Common myeloid progenitor, CD34-positive (primary cell): ENCODE data around the gene SHISA6.

ENCODE experiments used
- CTCF ChIA-PET: fragments of 350-600 bp; sonication (Branson Sonifier 250); formaldehyde crosslinking; loops from one replicate; lab custom pipeline; 2021; ENCODE audit warnings: antibody characterized with exemption; lab: Charles Lee
- POLR2A ChIA-PET: fragments of 350-600 bp; sonication (Branson Sonifier 250); formaldehyde crosslinking; loops from one replicate; lab custom pipeline; 2021; ENCODE audit warnings: antibody characterized with exemption; lab: Charles Lee
- DNase-seq, 3 donors: peaks; one replicate each; pipeline versions ENCODE4 v3.0.0 to v3.0.0-alpha.2; 2013
- H3K27ac ChIP-seq, 2 experiments: 1 replicate in 1 of 2; 2 replicates in 1 of 2; pipeline ENCODE4 v1.7.0; 2013; ENCODE audit warnings: inconsistent platforms in 2 of 2, low read length in 2 of 2, mild to moderate bottlenecking in 2 of 2, low read depth in 1 of 2, moderate library complexity in 1 of 2; ENCODE audit not compliant: severe bottlenecking in 2 of 2, insufficient read depth in 1 of 2, poor library complexity in 1 of 2
- H3K27me3 ChIP-seq, 5 experiments: replicated peaks in 2 of 5; 1 replicate in 3 of 5; 2 replicates in 2 of 5; pipeline versions ENCODE4 v1.6.1 to v1.7.0; 2013; ENCODE audit warnings: low read length in 4 of 5, mild to moderate bottlenecking in 2 of 5, moderate library complexity in 2 of 5, inconsistent platforms in 1 of 5; ENCODE audit not compliant: insufficient read depth in 5 of 5, control insufficient read depth in 4 of 5
- H3K36me3 ChIP-seq, 4 experiments: 1 replicate in 2 of 4; 2 replicates in 2 of 4; pipeline versions ENCODE4 v1.6.1 to v1.7.0; 2013; ENCODE audit warnings: low read length in 3 of 4, control low read depth in 1 of 4, mild to moderate bottlenecking in 1 of 4; ENCODE audit not compliant: control insufficient read depth in 4 of 4, insufficient read depth in 4 of 4
- H3K4me1 ChIP-seq, 4 experiments: 1 replicate in 3 of 4; 2 replicates in 1 of 4; pipeline versions ENCODE4 v1.6.1 to v1.7.1; 2013; ENCODE audit warnings: low read length in 3 of 4, mild to moderate bottlenecking in 3 of 4, control low read depth in 1 of 4, inconsistent platforms in 1 of 4, moderate library complexity in 1 of 4; ENCODE audit not compliant: control insufficient read depth in 4 of 4, insufficient read depth in 4 of 4; ENCODE audit errors: control extremely low read depth in 1 of 4
- H3K4me3 ChIP-seq, 7 experiments: 1 replicate in 4 of 7; 2 replicates in 3 of 7; pipeline versions ENCODE4 v1.5.1 to v1.7.0; 2013; ENCODE audit warnings: mild to moderate bottlenecking in 7 of 7, low read length in 6 of 7, moderate library complexity in 6 of 7, inconsistent platforms in 2 of 7, low read depth in 2 of 7, control low read depth in 1 of 7; ENCODE audit not compliant: insufficient read depth in 4 of 7, control insufficient read depth in 1 of 7; ENCODE audit errors: extremely low read depth in 1 of 7
- H3K9me3 ChIP-seq, 5 experiments: 1 replicate in 4 of 5; 2 replicates in 1 of 5; pipeline versions ENCODE4 v1.6.1 to v1.7.1; 2013; ENCODE audit warnings: low read length in 4 of 5, mild to moderate bottlenecking in 2 of 5, inconsistent platforms in 1 of 5, low read depth in 1 of 5, moderate library complexity in 1 of 5; ENCODE audit not compliant: control insufficient read depth in 4 of 5, insufficient read depth in 2 of 5; ENCODE audit errors: control extremely low read depth in 1 of 5
- WGBS: methylation state at CpG from one replicate; pipeline ENCODE4 v1.1.5; 2013; ENCODE audit not compliant: insufficient coverage; 5-methylcytosine and 5-hydroxymethylcytosine counted together

SHISA6 gene

DNA sequence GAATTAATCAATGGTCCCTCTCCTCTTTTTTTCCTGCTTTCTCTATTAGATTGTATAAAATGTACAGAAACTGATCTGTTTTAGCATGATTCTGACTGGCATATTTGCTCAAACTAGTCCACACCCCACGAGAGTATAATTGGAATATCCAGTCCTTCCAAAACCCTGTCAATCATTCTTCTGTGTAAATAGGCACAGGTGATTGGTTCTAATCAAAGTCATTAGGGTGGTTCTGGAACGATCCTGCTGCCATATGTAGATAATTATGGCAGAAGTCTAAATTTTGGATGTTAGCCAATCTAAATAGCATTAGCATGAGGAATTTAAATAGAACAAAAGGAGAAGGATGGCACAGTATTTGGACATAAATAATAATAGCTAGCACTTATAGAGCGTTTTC, 165.7 kb downstream of the SHISA6 start:
- H3K4me3 ChIP-seq = no peak overlapping the region
- H3K9me3 ChIP-seq = peaks cover 0 to 10% (median 7%) of the 10 kb centered on the region in 5 experiments
- H3K27ac ChIP-seq = no peak overlapping the region
- no peak for DNase-seq
- no peaks in the 10 kb centered on the region for H3K27me3 ChIP-seq
- ChIA-PET CTCF (no interaction called here), POLR2A (no interaction called here)
- no peaks in the 10 kb centered on the region for H3K4me1 ChIP-seq
- no peaks in the 10 kb centered on the region for H3K36me3 ChIP-seq
- 88% methylated on average over 1 of the region's 3 CpGs for WGBS

DNA sequence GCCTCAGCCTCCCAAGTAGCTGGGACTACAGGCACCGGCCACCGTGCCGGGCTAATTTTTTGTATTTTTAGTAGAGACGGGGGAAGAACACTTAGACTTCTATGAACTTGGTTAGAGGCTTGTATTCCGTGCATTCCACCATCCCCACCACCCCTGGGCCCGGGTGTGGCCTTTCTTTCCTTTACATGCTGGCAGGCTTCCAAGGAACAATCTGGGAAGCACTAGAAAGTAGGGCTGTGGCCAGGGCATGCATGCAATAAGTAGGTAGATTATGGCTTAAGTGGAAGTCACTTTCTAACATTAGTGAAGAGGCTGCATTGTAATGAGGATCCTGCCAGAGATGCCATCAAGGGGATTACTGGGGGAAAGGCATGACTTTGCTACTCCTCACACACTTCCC, 171.6 kb downstream of the SHISA6 start:
- Histone ChIP-seq H3K27ac (no peak overlapping the region), H3K9me3 (no peaks in the 10 kb centered on the region), H3K36me3 (no peaks in the 10 kb centered on the region), H3K4me1 (no peaks in the 10 kb centered on the region), H3K27me3 (peaks cover 0 to 2% (median 0%) of the 10 kb centered on the region in 5 experiments), H3K4me3 (no peak overlapping the region)
- DNase-seq = no peak
- POLR2A ChIA-PET = no interaction called here
- 90% methylated on average over 2 of the region's 6 CpGs for WGBS
- CTCF ChIA-PET = no interaction called here

GRCh38 chr17:11418342-11418741, 177.3 kb downstream of the SHISA6 start:
- H3K27me3 ChIP-seq = no peaks in the 10 kb centered on the region
- no peak overlapping the region for H3K27ac ChIP-seq
- DNase-seq = no peak
- ChIA-PET CTCF (no interaction called here), POLR2A (no interaction called here)
- H3K4me3 ChIP-seq = no peak overlapping the region
- H3K4me1 ChIP-seq = no peaks in the 10 kb centered on the region
- no peaks in the 10 kb centered on the region for H3K9me3 ChIP-seq
- no peaks in the 10 kb centered on the region for H3K36me3 ChIP-seq
- WGBS = 100% methylated on average over 3 of the region's 3 CpGs

DNA sequence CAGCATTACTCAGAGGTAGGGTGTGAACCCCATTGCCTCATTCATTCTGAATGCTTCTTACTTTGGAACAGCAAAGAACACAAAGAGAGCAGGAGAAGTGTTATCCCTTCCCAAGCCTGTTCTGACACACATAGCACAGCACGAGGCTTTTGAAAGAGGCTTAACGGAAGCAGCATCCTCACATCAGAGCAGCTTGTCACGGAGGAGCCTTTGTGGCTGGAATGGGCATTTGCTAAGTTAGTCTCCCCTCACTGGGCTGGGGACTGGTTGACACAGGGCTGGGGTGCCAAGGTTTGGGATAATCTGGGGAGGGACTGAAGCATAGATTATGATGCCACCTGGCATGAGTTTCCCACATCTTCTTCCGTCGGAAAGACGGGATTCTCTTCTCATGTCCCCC, 189.7 kb downstream of the SHISA6 start:
- WGBS = 92% methylated on average over 5 of the region's 6 CpGs
- Histone ChIP-seq H3K27ac (no peak overlapping the region), H3K27me3 (no peaks in the 10 kb centered on the region), H3K36me3 (no peaks in the 10 kb centered on the region), H3K9me3 (peaks cover 0 to 5% (median 2%) of the 10 kb centered on the region in 5 experiments), H3K4me3 (no peak overlapping the region), H3K4me1 (no peaks in the 10 kb centered on the region)
- ChIA-PET POLR2A (no interaction called here), CTCF (no interaction called here)
- DNase-seq = no peak

GRCh38 chr17:11438673-11439072, 197.7 kb downstream of the SHISA6 start:
- Histone ChIP-seq H3K27me3 (no peaks in the 10 kb centered on the region), H3K4me3 (no peak overlapping the region), H3K36me3 (no peaks in the 10 kb centered on the region), H3K9me3 (no peaks in the 10 kb centered on the region), H3K27ac (no peak overlapping the region), H3K4me1 (no peaks in the 10 kb centered on the region)
- DNase-seq = no peak
- ChIA-PET POLR2A (no interaction called here), CTCF (no interaction called here)
- 85% methylated on average over 3 of the region's 4 CpGs for WGBS

GRCh38 chr17:11441004-11441403, 200.0 kb downstream of the SHISA6 start:
- H3K36me3 ChIP-seq = no peaks in the 10 kb centered on the region
- H3K4me1 ChIP-seq = no peaks in the 10 kb centered on the region
- no peaks in the 10 kb centered on the region for H3K27me3 ChIP-seq
- no peak for DNase-seq
- ChIA-PET CTCF (no interaction called here), POLR2A (no interaction called here)
- WGBS = no CpG with 5 or more reads among the region's 1 CpG
- H3K9me3 ChIP-seq = no peaks in the 10 kb centered on the region
- no peak overlapping the region for H3K27ac ChIP-seq
- H3K4me3 ChIP-seq = no peak overlapping the region

GRCh38 chr17:11446316-11446715, 205.3 kb downstream of the SHISA6 start:
- no peak overlapping the region for H3K4me3 ChIP-seq
- no peaks in the 10 kb centered on the region for H3K36me3 ChIP-seq
- CTCF ChIA-PET = no interaction called here
- DNase-seq = no peak
- no peaks in the 10 kb centered on the region for H3K4me1 ChIP-seq
- H3K27ac ChIP-seq = no peak overlapping the region
- no peaks in the 10 kb centered on the region for H3K9me3 ChIP-seq
- 74% methylated on average over 3 of the region's 4 CpGs for WGBS
- POLR2A ChIA-PET = no interaction called here
- H3K27me3 ChIP-seq = no peaks in the 10 kb centered on the region
